Measurements from ENCODE around the gene TFR2. TPM values are rescaled to one million over a fixed set of nuclear protein-coding genes. Genes with fewer than 3 reads are reported as not detected.

TFR2 gene
- total and polyA plus RNA-seq, 2 of the 4 experiments (the other 2 are of a cell fraction) = 0.18 to 0.50 TPM

DNA sequence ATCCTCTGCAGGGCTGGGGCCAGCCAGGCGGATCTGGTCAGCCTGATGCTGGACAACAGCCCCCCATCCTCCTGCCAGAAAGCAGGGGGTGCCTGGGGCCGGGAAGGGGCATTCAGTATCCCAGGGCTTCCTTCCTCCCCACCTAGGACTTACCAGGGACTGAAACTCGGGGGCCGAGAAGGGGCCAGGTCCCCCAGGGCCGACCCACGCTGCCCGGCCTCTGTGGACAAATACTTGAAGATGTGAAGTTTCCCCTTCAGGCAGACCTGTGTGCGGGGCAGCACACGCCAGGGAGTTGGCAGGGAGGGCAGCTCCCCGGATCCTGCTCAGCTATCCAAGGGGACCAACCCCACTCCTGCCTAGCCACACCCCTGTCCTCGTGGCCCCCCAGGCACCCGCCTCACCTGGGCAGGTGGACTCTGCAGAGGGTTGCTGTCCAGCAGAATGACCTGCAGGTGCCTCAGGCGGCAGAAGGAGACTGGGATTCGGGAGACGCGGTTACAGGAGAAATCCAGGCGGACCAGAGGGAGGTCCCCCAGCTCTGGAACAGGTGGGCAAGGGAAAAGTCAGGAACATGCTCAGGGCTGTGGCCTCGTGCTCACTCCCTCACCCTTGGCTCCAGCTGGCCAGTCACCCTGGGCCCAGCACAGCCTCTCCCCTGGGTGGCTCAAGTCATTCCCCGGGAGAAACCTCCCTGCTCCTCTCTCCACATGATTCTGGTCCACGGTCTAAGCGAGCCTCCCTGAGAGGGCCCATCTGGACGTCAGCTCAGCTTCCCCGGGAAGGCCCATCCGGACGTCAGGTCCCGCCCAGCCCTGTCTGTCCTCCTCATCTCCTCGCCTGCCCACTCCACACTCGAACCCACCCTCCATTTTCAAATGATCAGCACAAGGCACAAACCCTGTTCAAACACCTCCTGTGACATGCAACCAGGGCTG lies 62.8 kb downstream of the TFR2 start (continued):
- TF ChIP-seq USF2 (IDR thresholded peaks at IDR 0.05; ENCODE audit: low read depth, low read length) (no peak), CEBPB (IDR thresholded peaks at IDR 0.05; ENCODE audit: low read depth, low read length) (no peak)

GRCh38 chr7:100577507-100577906 lies 63.8 kb downstream of the TFR2 start:
- Histone ChIP-seq H3K9ac (ENCODE audit: low read depth, low read length) (no peak overlapping the region), H3K9me3 (ENCODE audit: control insufficient read depth, insufficient read depth, low read length) (no peaks in the 10 kb centered on the region), H2BK5ac (ENCODE audit: low read depth, low read length, poor library complexity, severe bottlenecking) (no peak overlapping the region), H2BK20ac (ENCODE audit: low read depth, low read length) (no peak overlapping the region), H3K4me3 (ENCODE audit: insufficient read depth, low read depth, low read length) (no peak overlapping the region), H4K20me1 (ENCODE audit: insufficient read depth, low read length) (peaks cover 13% of the 10 kb centered on the region; the same call in 1 of the 2 replicates), H4K8ac (ENCODE audit: low read depth in 2 of 2, low read length in 2 of 2) (no peak overlapping the region), H2AK5ac (ENCODE audit: low read depth, low read length) (no peak overlapping the region), H3K4ac (ENCODE audit: low read depth, low read length) (no peak overlapping the region), H4K5ac (ENCODE audit: low read depth, low read length) (no peak overlapping the region), H2BK120ac (ENCODE audit: low read depth, low read length) (no peak overlapping the region), H3K9me1 (ENCODE audit: insufficient read depth, low read length) (peaks cover 5% of the 10 kb centered on the region), H2AFZ (replicated peaks; ENCODE audit: low read length, poor library complexity) (no peak overlapping the region), H3K56ac (ENCODE audit: extremely low read depth, insufficient read depth, low read length) (no peak overlapping the region), H3K27ac (ENCODE audit: insufficient read depth, low read length) (no peak overlapping the region), H3K18ac (ENCODE audit: low read depth, low read length) (no peak overlapping the region), H2AK9ac (replicated peaks; ENCODE audit: low read depth, low read length, poor library complexity) (peak overlapping the region; percentile 24), H3K27me3 (ENCODE audit: control insufficient read depth, insufficient read depth, low read length) (no peaks in the 10 kb centered on the region), H3K23ac (ENCODE audit: low read depth, low read length) (no peak overlapping the region), H3K14ac (replicated peaks; ENCODE audit: low read depth, low read length) (no peak overlapping the region), H3K4me2 (ENCODE audit: low read depth, low read length) (no peak overlapping the region), H3K79me1 (ENCODE audit: low read depth in 1 of 2, low read length in 2 of 2) (peaks cover 11 to 39% of the 10 kb centered on the region in 2 experiments), H4K91ac (ENCODE audit: insufficient read depth, low read depth, low read length) (no peak overlapping the region), H3K4me1 (ENCODE audit: control insufficient read depth, insufficient read depth, low read length) (no peaks in the 10 kb centered on the region; the same call in 1 of the 2 replicates), H2BK15ac (ENCODE audit: low read depth, low read length) (no peak overlapping the region), H3K36me3 (ENCODE audit: control insufficient read depth, insufficient read depth, low read length) (peaks cover 76% of the 10 kb centered on the region)
- BruUV-seq (replicated peaks) = no TSS peak
- ATAC-seq (ENCODE audit: low read depth) = no peak
- WGBS, 2 experiments (ENCODE audit: extremely low coverage in 2 of 2, insufficient read length in 1 of 2) = 92% methylated on average over 3 of the region's 14 CpGs; no CpG with 5 or more reads in 1 of the 2 experiments
- intact Hi-C loops (cut with micrococcal nuclease) = no loop called here
- ChIA-PET POLR2A (ENCODE audit: unreplicated experiment) (no interaction called here), CTCF (no interaction called here)
- in situ Hi-C loops (cut with MboI; ENCODE audit: low sequenced_read_pairs) = loop anchor here (25.0 kb wide), 1 partner anchor 285 kb away; the partner anchor contains the start of genes SLC12A9 and TRIP6
- dilution Hi-C loops (cut with HindIII; ENCODE audit: low sequenced_read_pairs, unreplicated experiment) = no loop called here
- no peak for DNase-seq
- no peak for TF ChIP-seq RFX5 (IDR thresholded peaks at IDR 0.05; ENCODE audit: low read depth, low read length)
- no peak for TF ChIP-seq NFE2L2 (IDR thresholded peaks at IDR 0.05; ENCODE audit: low read depth, low read length)
- TF ChIP-seq MXI1 (IDR thresholded peaks at IDR 0.05; ENCODE audit: borderline replicate concordance, low read depth, low read length) = no peak
- TF ChIP-seq POLR2A (IDR thresholded peaks at IDR 0.05; ENCODE audit: low read depth, low read length) = no peak
- no peak for TF ChIP-seq BHLHE40 (IDR thresholded peaks at IDR 0.05; ENCODE audit: low read depth, low read length)
- TF ChIP-seq, protein P1, sequence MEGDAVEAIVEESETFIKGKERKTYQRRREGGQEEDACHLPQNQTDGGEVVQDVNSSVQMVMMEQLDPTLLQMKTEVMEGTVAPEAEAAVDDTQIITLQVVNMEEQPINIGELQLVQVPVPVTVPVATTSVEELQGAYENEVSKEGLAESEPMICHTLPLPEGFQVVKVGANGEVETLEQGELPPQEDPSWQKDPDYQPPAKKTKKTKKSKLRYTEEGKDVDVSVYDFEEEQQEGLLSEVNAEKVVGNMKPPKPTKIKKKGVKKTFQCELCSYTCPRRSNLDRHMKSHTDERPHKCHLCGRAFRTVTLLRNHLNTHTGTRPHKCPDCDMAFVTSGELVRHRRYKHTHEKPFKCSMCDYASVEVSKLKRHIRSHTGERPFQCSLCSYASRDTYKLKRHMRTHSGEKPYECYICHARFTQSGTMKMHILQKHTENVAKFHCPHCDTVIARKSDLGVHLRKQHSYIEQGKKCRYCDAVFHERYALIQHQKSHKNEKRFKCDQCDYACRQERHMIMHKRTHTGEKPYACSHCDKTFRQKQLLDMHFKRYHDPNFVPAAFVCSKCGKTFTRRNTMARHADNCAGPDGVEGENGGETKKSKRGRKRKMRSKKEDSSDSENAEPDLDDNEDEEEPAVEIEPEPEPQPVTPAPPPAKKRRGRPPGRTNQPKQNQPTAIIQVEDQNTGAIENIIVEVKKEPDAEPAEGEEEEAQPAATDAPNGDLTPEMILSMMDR (conservative IDR thresholded peaks at IDR 0.05; ENCODE audit: low read depth, low read length) = no peak
- no peak for TF ChIP-seq FOS (IDR thresholded peaks at IDR 0.05; ENCODE audit: low read depth, low read length)
- TF ChIP-seq MAFK (IDR thresholded peaks at IDR 0.05; ENCODE audit: low read depth, low read length) = no peak
- no peak for TF ChIP-seq RCOR1 (IDR thresholded peaks at IDR 0.05; ENCODE audit: insufficient replicate concordance, low read length)
- no peak for TF ChIP-seq ELK1 (IDR thresholded peaks at IDR 0.05; ENCODE audit: borderline replicate concordance, low read depth, low read length)
- no peak for TF ChIP-seq RAD21 (IDR thresholded peaks at IDR 0.05; ENCODE audit: low read length)

Measured in IMR-90 (cell line).